Coronary artery (tissue), 2 donors: ENCODE measurements around the gene AGXT2.

Experiments used
- DNase-seq: peaks from one replicate; pipeline ENCODE4 v3.0.0-alpha.2; 2017; ENCODE audit warnings: low spot score
- H3K27ac ChIP-seq, 2 donors: fragments of 200-600 bp; sonication (generic); one replicate each; pipeline ENCODE4 v1.5.1; 2016 to 2019
- H3K4me3 ChIP-seq: fragments of 200-600 bp; sonication (generic); 2 replicates; pipeline ENCODE4 v1.5.1; 2016; ENCODE audit warnings: mild to moderate bottlenecking, moderate library complexity
- CTCF ChIP-seq: fragments of 200-600 bp; sonication (generic); IDR thresholded peaks from one replicate; pipeline ENCODE4 v1.5.1; 2019; ENCODE audit warnings: antibody characterized with exemption

Gene AGXT2

GRCh38 chr5:35047785-35048404, at the start of gene AGXT2:
AGXT2 (minus strand) TSS chr5:35047949; CDS start chr5:35047892, 57 bp downstream.
- DNase-seq = no peak
- no peak for TF ChIP-seq CTCF
- no peak within 1 kb of the TSS for H3K27ac ChIP-seq
- H3K4me3 ChIP-seq = no peak within 1 kb of the TSS

- Histone ChIP-seq H3K4me3 (no peak overlapping the region), H3K27ac (no peak overlapping the region)
- TF ChIP-seq CTCF = no peak
- DNase-seq = no peak
Measured at GRCh38 chr5:35096932-35097331, 49.2 kb upstream of the AGXT2 start.

- no peak for TF ChIP-seq CTCF
- Histone ChIP-seq H3K27ac (no peak overlapping the region), H3K4me3 (no peak overlapping the region)
- no peak for DNase-seq
Measured at GRCh38 chr5:35096216-35096615, 48.5 kb upstream of the AGXT2 start.

GRCh38 chr5:35095366-35095765, 47.6 kb upstream of the AGXT2 start:
- no peak for TF ChIP-seq CTCF

GRCh38 chr5:35094948-35095347, 47.2 kb upstream of the AGXT2 start:
- no peak for DNase-seq
- no peak for TF ChIP-seq CTCF
- H3K27ac ChIP-seq = no peak overlapping the region
- no peak overlapping the region for H3K4me3 ChIP-seq

More at GRCh38 chr5:35095366-35095765, 47.6 kb upstream of the AGXT2 start:
- H3K27ac ChIP-seq = no peak overlapping the region
- DNase-seq = no peak
- no peak overlapping the region for H3K4me3 ChIP-seq

GRCh38 chr5:35092703-35093102, 45.0 kb upstream of the AGXT2 start:
- no peak for TF ChIP-seq CTCF
- H3K4me3 ChIP-seq = no peak overlapping the region
- DNase-seq = no peak
- no peak overlapping the region for H3K27ac ChIP-seq

- TF ChIP-seq CTCF = no peak
- H3K4me3 ChIP-seq = no peak overlapping the region
- no peak overlapping the region for H3K27ac ChIP-seq
- no peak for DNase-seq
Measured at GRCh38 chr5:35091704-35092103, 44.0 kb upstream of the AGXT2 start.
